Lung (tissue), 12 donors: ENCODE results near the gene KLF2. TPM values are rescaled to one million over a fixed set of nuclear protein-coding genes. Genes with fewer than 3 reads are reported as not detected.

Experiments used
- ATAC-seq: fragments of 200-7000 bp; cut with Tn5 transposase; one replicate; pipeline ENCODE4 v1.9.1; 2020; ENCODE audit warnings: moderate number of reproducible peaks; ENCODE audit not compliant: insufficient read depth, low FRiP score
- DNase-seq, 3 donors: peaks; one replicate each; pipeline ENCODE4 v3.0.0-alpha.2; 2013 to 2017
- H3K27ac ChIP-seq, 2 donors: one replicate each; pipeline ENCODE4 v1.5.1; 2013; ENCODE audit warnings: mild to moderate bottlenecking in 2 of 2, moderate library complexity in 2 of 2, control low read depth in 1 of 2, inconsistent platforms in 1 of 2, low read depth in 1 of 2, low read length in 1 of 2
- H3K27me3 ChIP-seq, 3 donors: one replicate each; pipeline ENCODE4 v1.5.1; 2013; ENCODE audit warnings: low read length in 2 of 3; ENCODE audit not compliant: control insufficient read depth in 3 of 3, insufficient read depth in 3 of 3
- H3K36me3 ChIP-seq, 4 donors: one replicate each; pipeline ENCODE4 v1.5.1; 2013; ENCODE audit warnings: low read length in 4 of 4, mild to moderate bottlenecking in 1 of 4, moderate library complexity in 1 of 4; ENCODE audit not compliant: control insufficient read depth in 4 of 4, insufficient read depth in 4 of 4
- H3K4me1 ChIP-seq, 5 donors: one replicate each; pipeline ENCODE4 v1.5.1; 2013; ENCODE audit warnings: low read length in 5 of 5, mild to moderate bottlenecking in 2 of 5, moderate library complexity in 1 of 5; ENCODE audit not compliant: control insufficient read depth in 5 of 5, insufficient read depth in 5 of 5
- H3K4me3 ChIP-seq: one replicate; pipeline ENCODE4 v1.5.1; 2013; ENCODE audit warnings: mild to moderate bottlenecking, control low read depth, moderate library complexity
- H3K9ac ChIP-seq, 2 donors: one replicate each; pipeline ENCODE4 v1.5.1; 2013; ENCODE audit warnings: low read length in 2 of 2, control low read depth in 1 of 2; ENCODE audit not compliant: insufficient read depth in 1 of 2
- H3K9me3 ChIP-seq, 4 donors: one replicate each; pipeline ENCODE4 v1.5.1; 2013; ENCODE audit warnings: low read length in 3 of 4, mild to moderate bottlenecking in 1 of 4, moderate library complexity in 1 of 4; ENCODE audit not compliant: control insufficient read depth in 4 of 4, insufficient read depth in 3 of 4
- CTCF ChIP-seq: IDR thresholded peaks from 2 replicates; pipeline ENCODE4 v1.5.1; 2012; ENCODE audit warnings: mild to moderate bottlenecking; ENCODE audit errors: control extremely low read depth, extremely low read depth
- WGBS, 2 donors: extraction: QIAGEN DNeasy Blood & Tissue Kit; methylation state at CpG; one replicate each; pipeline ENCODE4 v1.1.7; 2013; 5-methylcytosine and 5-hydroxymethylcytosine counted together
- polyA plus RNA-seq, 2 donors: library from polyadenylated mRNA; stranded (reverse); fragments of 200-250 nt; gene quantifications; one replicate each; pipeline ENCODE4 v1.2.1, GENCODE V29; 2013
- total RNA-seq, 2 donors: library from RNA; depleted of rRNA in 1 of 2; stranded (reverse); fragments of >200 nt in 1 of 2; gene quantifications; one replicate each; pipeline ENCODE4 v1.2.1, GENCODE V29; 2014 to 2021
- donor health status: control.
- donor health status: control.
- donor health status: Bipolar disorder and iron deficiency.
- donor health status: healthy.
- donor health status: DM: yes; HTN: yes; CAD: no.

Gene KLF2
- total and polyA plus RNA-seq, 4 donors: 7.7 to 121 (median 68.3) TPM

GRCh38 chr19:16375157-16375935 lies 50.7 kb downstream of the KLF2 start:
- H3K4me3 ChIP-seq: no peak overlapping the region
- no peaks in the 10 kb centered on the region for H3K27me3 ChIP-seq
- peaks cover 0 to 25% (median 7%) of the 10 kb centered on the region in 4 donors for H3K36me3 ChIP-seq
- no peak for TF ChIP-seq CTCF
- H3K9me3 ChIP-seq: no peaks in the 10 kb centered on the region
- H3K4me1 ChIP-seq: peaks cover 0 to 24% (median 4%) of the 10 kb centered on the region in 5 donors
- no peak overlapping the region for H3K27ac ChIP-seq
- 96 to 97% methylated on average over 14 of the region's 14 CpGs for WGBS, 2 donors
- DNase-seq (no peak), ATAC-seq (no peak)
- no peak overlapping the region for H3K9ac ChIP-seq

- no peaks in the 10 kb centered on the region for H3K27me3 ChIP-seq
- no peak for TF ChIP-seq CTCF
- H3K9ac ChIP-seq: no peak overlapping the region
- peaks cover 0 to 25% (median 7%) of the 10 kb centered on the region in 4 donors for H3K36me3 ChIP-seq
- no peak overlapping the region for H3K4me3 ChIP-seq
- DNase-seq (no peak), ATAC-seq (no peak)
- 81 to 85% methylated on average over 7 of the region's 7 CpGs for WGBS, 2 donors
- no peaks in the 10 kb centered on the region for H3K9me3 ChIP-seq
- peaks cover 0 to 24% (median 4%) of the 10 kb centered on the region in 5 donors for H3K4me1 ChIP-seq
- no peak overlapping the region for H3K27ac ChIP-seq
Measured at GRCh38 chr19:16375936-16376185, 51.2 kb downstream of the KLF2 start.

GRCh38 chr19:16376241-16376640 lies 51.6 kb downstream of the KLF2 start:
- Histone ChIP-seq H3K9ac (no peak overlapping the region), H3K4me3 (no peak overlapping the region), H3K27ac (peak overlapping the region in 1 of 2 donors; percentile 12), H3K36me3 (peaks cover 0 to 25% (median 7%) of the 10 kb centered on the region in 4 donors), H3K4me1 (peaks cover 0 to 21% (median 4%) of the 10 kb centered on the region in 5 donors), H3K27me3 (no peaks in the 10 kb centered on the region), H3K9me3 (no peaks in the 10 kb centered on the region)
- ATAC-seq (no peak), DNase-seq (no peak)
- TF ChIP-seq CTCF: no peak
- WGBS, 2 donors: 80 to 88% methylated on average over 11 of the region's 11 CpGs
